H9 (cell line): ENCODE data around the gene ADIG. TPM values are rescaled to one million over a fixed set of nuclear protein-coding genes. Genes with fewer than 3 reads are reported as not detected.
A peak's percentile ranks its signal among the peaks of the same experiment; 100 is the strongest.

ENCODE experiments used
- DNase-seq: peaks from one replicate; pipeline ENCODE4 v3.0.0-alpha.2; 2017
- H2AFZ ChIP-seq: one replicate; pipeline ENCODE4 v1.6.1; 2013; ENCODE audit warnings: mild to moderate bottlenecking, low read length, control low read depth, moderate library complexity
- H2AK5ac ChIP-seq: 2 replicates; pipeline ENCODE4 v1.6.1; 2013; ENCODE audit warnings: low read length, control low read depth, mixed read lengths; ENCODE audit not compliant: insufficient read length
- H2BK120ac ChIP-seq: one replicate; pipeline ENCODE4 v1.6.1; 2013; ENCODE audit warnings: low read depth, mild to moderate bottlenecking, low read length, control low read depth, inconsistent platforms; ENCODE audit not compliant: poor library complexity, severe bottlenecking
- H2BK12ac ChIP-seq: 2 replicates; pipeline ENCODE4 v1.6.1; 2013; ENCODE audit warnings: low read length, control low read depth, mixed read lengths, low read depth; ENCODE audit not compliant: insufficient read length
- H2BK15ac ChIP-seq: 2 replicates; pipeline ENCODE4 v1.6.1; 2013; ENCODE audit warnings: low read depth, low read length, control low read depth
- H2BK20ac ChIP-seq: one replicate; pipeline ENCODE4 v1.6.1; 2013; ENCODE audit warnings: low read depth, mild to moderate bottlenecking, low read length, control low read depth, inconsistent platforms; ENCODE audit not compliant: poor library complexity, severe bottlenecking
- H2BK5ac ChIP-seq: 2 replicates; pipeline ENCODE4 v1.6.1; 2013; ENCODE audit warnings: low read length, control low read depth, mixed read lengths; ENCODE audit not compliant: insufficient read length
- H3K14ac ChIP-seq: 2 replicates; pipeline ENCODE4 v1.6.1; 2013; ENCODE audit warnings: low read length, control low read depth; ENCODE audit not compliant: insufficient read depth
- H3K18ac ChIP-seq: 2 replicates; pipeline ENCODE4 v1.6.1; 2013; ENCODE audit warnings: low read depth, mild to moderate bottlenecking, mixed read lengths, low read length, control low read depth; ENCODE audit not compliant: insufficient read length
- H3K23ac ChIP-seq: 2 replicates; pipeline ENCODE4 v1.6.1; 2013; ENCODE audit warnings: low read length, control low read depth, mixed read lengths, low read depth; ENCODE audit not compliant: insufficient read length
- H3K23me2 ChIP-seq: 2 replicates; pipeline ENCODE4 v1.6.1; 2013; ENCODE audit warnings: low read depth, mild to moderate bottlenecking, mixed read lengths, low read length, control low read depth; ENCODE audit not compliant: insufficient read length, poor library complexity, severe bottlenecking
- H3K27ac ChIP-seq: 2 replicates; pipeline ENCODE4 v1.5.1; 2013; ENCODE audit warnings: low read length, control low read depth, mixed read lengths, low read depth; ENCODE audit not compliant: insufficient read length
- H3K27me3 ChIP-seq: 2 replicates; pipeline ENCODE4 v1.6.1; 2013; ENCODE audit warnings: low read length, control low read depth, inconsistent platforms; ENCODE audit not compliant: insufficient read depth
- H3K4ac ChIP-seq: 2 replicates; pipeline ENCODE4 v1.6.1; 2013; ENCODE audit warnings: low read depth, mild to moderate bottlenecking, control low read depth, inconsistent platforms, low read length, moderate library complexity
- H3K4me1 ChIP-seq: 2 replicates; pipeline ENCODE4 v1.6.1; 2013; ENCODE audit warnings: low read length, control low read depth, inconsistent platforms; ENCODE audit not compliant: insufficient read depth
- H3K4me2 ChIP-seq: 2 replicates; pipeline ENCODE4 v1.6.1; 2013; ENCODE audit warnings: low read length, control low read depth, mixed read lengths; ENCODE audit not compliant: insufficient read length, insufficient read depth
- H3K56ac ChIP-seq: 2 replicates; pipeline ENCODE4 v1.6.1; 2013; ENCODE audit warnings: low read depth, mild to moderate bottlenecking, mixed read lengths, low read length, control low read depth; ENCODE audit not compliant: insufficient read length
- H3K79me1 ChIP-seq: 2 replicates; pipeline ENCODE4 v1.6.1; 2013; ENCODE audit warnings: low read depth, mild to moderate bottlenecking, moderate library complexity, low read length, control low read depth, inconsistent platforms; ENCODE audit not compliant: insufficient read depth, poor library complexity, severe bottlenecking
- H3K79me2 ChIP-seq: 2 replicates; pipeline ENCODE4 v1.6.1; 2013; ENCODE audit warnings: low read length, control low read depth, inconsistent platforms; ENCODE audit not compliant: insufficient read depth
- H3K9ac ChIP-seq: 2 replicates; pipeline ENCODE4 v1.6.1; 2013; ENCODE audit warnings: low read length, control low read depth, mixed read lengths; ENCODE audit not compliant: insufficient read length; ENCODE audit errors: extremely low read depth
- H3K9me3 ChIP-seq: one replicate; pipeline ENCODE4 v1.6.1; 2013; ENCODE audit warnings: low read depth, low read length, inconsistent platforms; ENCODE audit not compliant: control insufficient read depth
- H3T11ph ChIP-seq: one replicate; pipeline ENCODE4 v1.6.1; 2013; ENCODE audit warnings: mild to moderate bottlenecking, low read length, control low read depth, inconsistent platforms
- H4K20me1 ChIP-seq: one replicate; pipeline ENCODE4 v1.6.1; 2013; ENCODE audit not compliant: control insufficient read depth, insufficient read length, insufficient read depth
- H4K5ac ChIP-seq: 2 replicates; pipeline ENCODE4 v1.6.1; 2013; ENCODE audit warnings: low read depth, mild to moderate bottlenecking, mixed read lengths, low read length, control low read depth; ENCODE audit not compliant: insufficient read length
- H4K8ac ChIP-seq: replicated peaks from 2 replicates; pipeline ENCODE4 v1.6.1; 2013; ENCODE audit warnings: low read length, control low read depth, mixed read lengths, low read depth; ENCODE audit not compliant: insufficient read length
- H4K91ac ChIP-seq: 2 replicates; pipeline ENCODE4 v1.6.1; 2013; ENCODE audit warnings: low read depth, mild to moderate bottlenecking, moderate library complexity, mixed read lengths, low read length, control low read depth; ENCODE audit not compliant: insufficient read length
- H3K27ac Mint-ChIP-seq, 3 experiments: 2 replicates in 2 of 3; 3 replicates in 1 of 3; pipeline ENCODE4 v1.8.0; 2020 to 2021; ENCODE audit warnings: mixed read lengths in 3 of 3, mild to moderate bottlenecking in 1 of 3, moderate library complexity in 1 of 3
- H3K27me3 Mint-ChIP-seq: 2 replicates; pipeline ENCODE4 v1.8.0; 2021; ENCODE audit warnings: low read depth, mild to moderate bottlenecking, moderate library complexity, mixed read lengths
- H3K36me3 Mint-ChIP-seq, 3 experiments: 2 replicates in 2 of 3; 3 replicates in 1 of 3; pipeline ENCODE4 v1.8.0; 2020 to 2021; ENCODE audit warnings: low read depth in 3 of 3, mixed read lengths in 3 of 3; ENCODE audit not compliant: insufficient read depth in 1 of 3
- H3K4me1 Mint-ChIP-seq, 2 experiments: 2 replicates each; pipeline ENCODE4 v1.8.0; 2020; ENCODE audit warnings: mixed read lengths in 2 of 2
- H3K4me3 Mint-ChIP-seq, 2 experiments: 2 replicates in 1 of 2; 3 replicates in 1 of 2; pipeline ENCODE4 v1.8.0; 2020 to 2021; ENCODE audit warnings: mild to moderate bottlenecking in 2 of 2, mixed read lengths in 2 of 2, moderate library complexity in 1 of 2
- H3K9me3 Mint-ChIP-seq, 2 experiments: 2 replicates in 1 of 2; 3 replicates in 1 of 2; pipeline ENCODE4 v1.8.0; 2020; ENCODE audit warnings: mild to moderate bottlenecking in 2 of 2, mixed read lengths in 2 of 2, moderate library complexity in 1 of 2
- CTCF ChIP-seq: fragments of 200-600 bp; sonication (generic); conservative IDR thresholded peaks from 3 replicates; pipeline ENCODE4 v1.8.0; 2021; ENCODE audit warnings: antibody characterized with exemption, mild to moderate bottlenecking
- WGBS: extraction: QIAGEN DNeasy Blood & Tissue Kit; methylation state at CpG from one replicate; pipeline ENCODE4 v1.1.7; 2013; ENCODE audit warnings: missing lambda C conversion rate, low lambda C conversion rate, mixed read lengths; ENCODE audit not compliant: insufficient read length; ENCODE audit errors: extremely low coverage; 5-methylcytosine and 5-hydroxymethylcytosine counted together
- total RNA-seq: library from RNA; stranded (reverse); gene quantifications from 2 replicates; pipeline ENCODE4 v1.2.1, GENCODE V29; 2021

The ADIG gene
- total RNA-seq, 1 experiment from 2014 or later = not detected

GRCh38 chr20:38601216-38602184 is 20.5 kb downstream of the ADIG start, which contains the start of gene ARHGAP40:
Gene ARHGAP40 (plus strand): TSS chr20:38601809.
- Histone ChIP-seq H3K14ac (no peak within 1 kb of the TSS), H3K27me3 (no peaks in the 10 kb centered on the region), H2BK20ac (no peak within 1 kb of the TSS), H3K27ac (no peak within 1 kb of the TSS), H3K4me2 (peak within 1 kb of the TSS; percentile 62), H3K18ac (no peak within 1 kb of the TSS), H2BK5ac (no peak within 1 kb of the TSS), H3K4me1 (no peaks in the 10 kb centered on the region; the same call in 1 of the 2 replicates), H2BK15ac (no peak within 1 kb of the TSS), H2BK12ac (no peak within 1 kb of the TSS), H4K8ac (no peak within 1 kb of the TSS), H3K56ac (no peak within 1 kb of the TSS), H2AK5ac (no peak within 1 kb of the TSS), H3K9ac (no peak within 1 kb of the TSS), H3K79me2 (no peaks in the 10 kb centered on the region), H3K79me1 (no peaks in the 10 kb centered on the region), H4K5ac (no peak within 1 kb of the TSS), H3K4ac (no peak within 1 kb of the TSS), H3K9me3 (no peaks in the 10 kb centered on the region), H2BK120ac (no peak within 1 kb of the TSS), H3T11ph (no peak within 1 kb of the TSS), H3K23ac (no peak within 1 kb of the TSS), H3K23me2 (no peaks in the 10 kb centered on the region), H4K91ac (no peak within 1 kb of the TSS), H4K20me1 (no peaks in the 10 kb centered on the region), H2AFZ (no peak within 1 kb of the TSS)
- no CpG with 5 or more reads among the region's 42 CpGs for WGBS
- H3K4me3 Mint-ChIP-seq = peak within 1 kb of the TSS; percentile 61 to 77
- H3K9me3 Mint-ChIP-seq = peaks cover 10 to 12% of the 10 kb centered on the region in 2 experiments
- peak; percentile 53 for TF ChIP-seq CTCF
- DNase-seq = peak; percentile 72
- peaks cover 5 to 10% (median 5%) of the 10 kb centered on the region in 3 experiments; a peak in 6 of 7 replicates for H3K36me3 Mint-ChIP-seq
- H3K27ac Mint-ChIP-seq = no peak within 1 kb of the TSS; a peak in 1 of 7 replicates
- H3K27me3 Mint-ChIP-seq = peaks cover 21% of the 10 kb centered on the region
- H3K4me1 Mint-ChIP-seq = peaks cover 24 to 30% of the 10 kb centered on the region in 2 experiments
